ENCODE measurements around the gene SOX9.

SOX9 gene

DNA sequence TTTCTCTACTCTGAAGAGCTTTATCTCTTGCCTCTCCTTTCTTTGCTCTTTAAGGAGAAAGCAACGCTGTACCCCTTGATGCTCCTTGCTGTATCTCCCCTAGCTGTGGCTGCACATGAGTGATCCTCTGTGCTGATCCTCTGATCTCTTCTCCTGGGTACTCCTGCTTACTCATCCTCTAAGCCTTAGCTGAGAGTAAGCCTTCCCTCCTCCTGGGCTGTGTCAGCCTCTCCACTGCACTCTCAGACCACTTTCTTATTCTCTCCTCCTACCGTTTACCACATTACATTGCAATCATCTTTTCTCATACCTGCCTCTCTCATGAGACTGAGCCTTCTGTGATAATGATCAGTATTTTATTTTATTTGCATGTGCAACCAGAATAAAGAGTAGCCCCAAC is 25.1 kb downstream of the SOX9 start:
- H3K27ac ChIP-seq (ENCODE audit: low read depth, low read length), result no peak overlapping the region
- no peak overlapping the region for H3K4me3 ChIP-seq (ENCODE audit: low read length)
- H3K4me1 ChIP-seq (ENCODE audit: insufficient read depth, low read length), result peaks cover 8% of the 10 kb centered on the region
- H3K9me3 ChIP-seq (ENCODE audit: insufficient read depth, low read depth, low read length), result no peaks in the 10 kb centered on the region
- no peaks in the 10 kb centered on the region for H3K27me3 ChIP-seq (ENCODE audit: insufficient read depth, low read length)
- no peaks in the 10 kb centered on the region for H3K36me3 ChIP-seq (ENCODE audit: insufficient read depth, low read length)
- 85% methylated on average over 2 of the region's 2 CpGs for WGBS
- H3K9ac ChIP-seq (ENCODE audit: low read depth, low read length), result no peak overlapping the region

DNA sequence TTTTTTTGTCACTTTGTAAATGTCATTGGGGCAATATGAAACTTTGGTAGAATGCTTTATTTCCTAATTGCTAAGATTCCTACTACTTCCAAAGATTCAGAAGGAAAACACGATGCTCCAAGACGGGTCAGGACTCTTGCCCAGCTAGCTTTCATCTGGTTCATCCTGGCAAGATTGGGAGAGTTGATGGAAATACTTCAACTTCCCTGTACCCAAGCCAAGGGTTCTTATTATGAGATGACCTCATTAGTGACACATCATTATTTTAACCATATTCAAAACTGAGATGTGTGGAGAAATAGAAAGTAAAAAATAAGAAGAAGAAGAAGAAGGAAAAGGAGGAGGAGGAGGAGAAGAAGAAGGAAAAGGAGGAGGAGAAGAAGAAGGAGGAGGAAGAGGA is 25.6 kb downstream of the SOX9 start:
- H3K9me3 ChIP-seq (ENCODE audit: insufficient read depth, low read depth, low read length), result no peaks in the 10 kb centered on the region
- no peaks in the 10 kb centered on the region for H3K36me3 ChIP-seq (ENCODE audit: insufficient read depth, low read length)
- peaks cover 11% of the 10 kb centered on the region for H3K4me1 ChIP-seq (ENCODE audit: insufficient read depth, low read length)
- no peak overlapping the region for H3K27ac ChIP-seq (ENCODE audit: low read depth, low read length)
- WGBS, result 95% methylated on average over 2 of the region's 2 CpGs
- H3K27me3 ChIP-seq (ENCODE audit: insufficient read depth, low read length), result no peaks in the 10 kb centered on the region
- H3K9ac ChIP-seq (ENCODE audit: low read depth, low read length), result no peak overlapping the region
- H3K4me3 ChIP-seq (ENCODE audit: low read length), result no peak overlapping the region

DNA sequence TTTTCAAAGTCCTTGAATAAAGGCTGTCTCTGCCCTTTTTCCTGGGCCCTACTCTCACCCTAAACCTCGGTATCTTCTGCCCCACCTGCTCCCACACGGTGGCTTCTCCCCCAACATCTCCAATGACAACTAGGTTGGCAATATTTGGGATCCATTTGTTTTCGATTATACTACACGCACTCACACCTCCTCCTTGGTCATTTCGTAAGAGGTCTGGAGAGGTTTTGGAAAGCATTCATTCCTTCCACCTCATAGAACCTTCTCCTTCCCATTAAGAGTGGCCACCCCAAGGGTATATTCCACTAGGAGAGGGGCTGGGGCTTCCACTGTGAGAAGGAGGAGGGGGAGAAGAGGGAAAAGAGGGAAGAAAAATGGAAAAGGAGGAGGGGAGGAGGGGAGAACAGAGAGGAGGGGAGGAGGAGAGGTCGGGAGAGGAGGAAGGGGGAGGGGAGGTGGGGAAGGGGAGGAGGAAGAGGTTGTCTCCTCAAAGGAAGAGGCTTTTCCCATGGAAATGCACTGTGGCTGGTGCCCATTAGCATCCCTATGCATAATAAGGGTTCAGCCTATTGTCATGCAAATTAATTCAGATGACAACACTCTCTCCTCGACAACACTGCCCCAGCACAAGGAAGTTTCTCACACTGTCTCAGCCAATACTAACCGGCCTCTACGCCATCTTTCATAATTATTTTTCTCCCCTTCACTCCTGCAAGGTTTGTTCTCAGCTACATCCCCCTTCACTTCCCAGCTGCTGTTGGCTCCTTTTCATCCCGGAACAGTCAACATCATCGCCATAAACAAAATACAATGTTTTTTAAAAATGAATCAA is 30.0 kb downstream of the SOX9 start:
- H3K27ac ChIP-seq (ENCODE audit: low read depth, low read length), result peak overlapping the region; percentile 93
- peak overlapping the region; percentile 62 for H3K9ac ChIP-seq (ENCODE audit: low read depth, low read length)
- no peaks in the 10 kb centered on the region for H3K36me3 ChIP-seq (ENCODE audit: insufficient read depth, low read length)
- peaks cover 31% of the 10 kb centered on the region for H3K4me1 ChIP-seq (ENCODE audit: insufficient read depth, low read length)
- H3K4me3 ChIP-seq (ENCODE audit: low read length), result peak overlapping the region; percentile 33
- H3K9me3 ChIP-seq (ENCODE audit: insufficient read depth, low read depth, low read length), result no peaks in the 10 kb centered on the region
- no peaks in the 10 kb centered on the region for H3K27me3 ChIP-seq (ENCODE audit: insufficient read depth, low read length)
- 42% methylated on average over 11 of the region's 11 CpGs for WGBS

DNA sequence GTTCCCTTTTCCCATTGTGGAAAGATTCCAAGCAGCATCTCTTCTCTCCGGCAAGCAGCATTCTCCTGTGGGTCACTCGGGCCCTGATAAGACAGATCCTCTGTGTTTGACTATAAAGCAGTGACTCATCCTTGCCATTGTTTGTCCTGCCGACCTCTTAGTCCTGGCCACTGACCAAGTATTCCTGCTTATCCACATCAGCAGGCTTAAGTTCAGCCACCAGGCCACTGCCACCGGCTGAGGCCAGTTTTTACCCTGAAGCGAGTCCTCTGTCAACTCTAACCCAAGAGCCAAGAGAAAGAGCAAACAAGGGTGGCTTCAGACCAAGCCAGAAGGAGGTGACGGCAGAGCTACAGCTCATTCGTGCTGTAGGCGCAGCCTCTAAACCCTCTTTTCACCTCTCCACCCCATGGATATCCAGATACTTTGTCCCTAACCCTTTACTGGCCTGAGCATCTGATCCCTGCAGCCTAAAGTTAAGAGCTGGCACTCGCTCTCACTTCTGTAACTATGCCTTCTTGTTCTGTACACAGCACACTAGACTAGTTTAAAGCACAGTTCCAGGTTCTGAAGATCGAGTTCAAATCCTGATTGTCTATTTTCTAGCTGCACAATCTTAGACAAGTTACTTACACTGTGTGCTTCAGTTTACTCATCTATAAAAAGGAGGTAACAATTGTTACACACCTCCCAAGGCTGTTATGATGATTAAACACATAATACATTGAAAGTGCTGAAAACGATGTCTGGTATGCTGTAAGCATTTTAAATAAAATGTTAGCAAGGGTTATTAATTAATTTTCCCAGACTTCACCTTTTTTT is 31.0 kb downstream of the SOX9 start:
- peak overlapping the region; percentile 62 for H3K9ac ChIP-seq (ENCODE audit: low read depth, low read length)
- H3K27me3 ChIP-seq (ENCODE audit: insufficient read depth, low read length), result no peaks in the 10 kb centered on the region
- H3K9me3 ChIP-seq (ENCODE audit: insufficient read depth, low read depth, low read length), result no peaks in the 10 kb centered on the region
- peak overlapping the region; percentile 33 for H3K4me3 ChIP-seq (ENCODE audit: low read length)
- peak overlapping the region; percentile 93 for H3K27ac ChIP-seq (ENCODE audit: low read depth, low read length)
- peaks cover 31% of the 10 kb centered on the region for H3K4me1 ChIP-seq (ENCODE audit: insufficient read depth, low read length)
- no peaks in the 10 kb centered on the region for H3K36me3 ChIP-seq (ENCODE audit: insufficient read depth, low read length)
- 42% methylated on average over 10 of the region's 11 CpGs for WGBS

DNA sequence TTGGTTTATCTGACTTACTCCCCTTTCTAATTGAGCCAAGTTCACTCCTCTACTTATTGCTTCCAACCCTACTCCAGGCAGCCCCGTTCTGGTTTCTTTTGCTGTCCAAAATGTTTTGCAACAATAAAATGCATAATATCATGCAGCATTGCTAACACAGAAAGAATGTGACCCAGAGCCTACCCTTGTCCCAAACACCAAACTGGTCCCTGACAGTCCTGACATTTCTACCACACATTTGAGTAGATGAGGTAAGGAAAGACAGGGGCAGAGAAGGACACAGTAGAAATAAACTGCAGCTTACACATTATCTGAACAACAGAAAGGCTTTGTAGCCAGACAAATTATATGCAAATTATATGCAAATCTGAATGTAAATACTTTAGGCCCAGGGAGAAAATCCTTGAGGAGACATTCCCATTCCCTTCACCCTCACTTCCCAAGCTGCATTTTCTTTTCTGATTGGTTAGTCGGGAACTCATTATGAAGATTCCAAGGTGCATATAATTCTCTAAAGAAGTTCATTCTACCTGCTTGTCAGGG is 31.6 kb downstream of the SOX9 start:
- H3K9me3 ChIP-seq (ENCODE audit: insufficient read depth, low read depth, low read length), result no peaks in the 10 kb centered on the region
- WGBS, result 89% methylated on average over 2 of the region's 2 CpGs
- no peaks in the 10 kb centered on the region for H3K36me3 ChIP-seq (ENCODE audit: insufficient read depth, low read length)
- no peaks in the 10 kb centered on the region for H3K27me3 ChIP-seq (ENCODE audit: insufficient read depth, low read length)
- no peak overlapping the region for H3K4me3 ChIP-seq (ENCODE audit: low read length)
- H3K9ac ChIP-seq (ENCODE audit: low read depth, low read length), result no peak overlapping the region
- no peak overlapping the region for H3K27ac ChIP-seq (ENCODE audit: low read depth, low read length)
- peaks cover 31% of the 10 kb centered on the region for H3K4me1 ChIP-seq (ENCODE audit: insufficient read depth, low read length)

DNA sequence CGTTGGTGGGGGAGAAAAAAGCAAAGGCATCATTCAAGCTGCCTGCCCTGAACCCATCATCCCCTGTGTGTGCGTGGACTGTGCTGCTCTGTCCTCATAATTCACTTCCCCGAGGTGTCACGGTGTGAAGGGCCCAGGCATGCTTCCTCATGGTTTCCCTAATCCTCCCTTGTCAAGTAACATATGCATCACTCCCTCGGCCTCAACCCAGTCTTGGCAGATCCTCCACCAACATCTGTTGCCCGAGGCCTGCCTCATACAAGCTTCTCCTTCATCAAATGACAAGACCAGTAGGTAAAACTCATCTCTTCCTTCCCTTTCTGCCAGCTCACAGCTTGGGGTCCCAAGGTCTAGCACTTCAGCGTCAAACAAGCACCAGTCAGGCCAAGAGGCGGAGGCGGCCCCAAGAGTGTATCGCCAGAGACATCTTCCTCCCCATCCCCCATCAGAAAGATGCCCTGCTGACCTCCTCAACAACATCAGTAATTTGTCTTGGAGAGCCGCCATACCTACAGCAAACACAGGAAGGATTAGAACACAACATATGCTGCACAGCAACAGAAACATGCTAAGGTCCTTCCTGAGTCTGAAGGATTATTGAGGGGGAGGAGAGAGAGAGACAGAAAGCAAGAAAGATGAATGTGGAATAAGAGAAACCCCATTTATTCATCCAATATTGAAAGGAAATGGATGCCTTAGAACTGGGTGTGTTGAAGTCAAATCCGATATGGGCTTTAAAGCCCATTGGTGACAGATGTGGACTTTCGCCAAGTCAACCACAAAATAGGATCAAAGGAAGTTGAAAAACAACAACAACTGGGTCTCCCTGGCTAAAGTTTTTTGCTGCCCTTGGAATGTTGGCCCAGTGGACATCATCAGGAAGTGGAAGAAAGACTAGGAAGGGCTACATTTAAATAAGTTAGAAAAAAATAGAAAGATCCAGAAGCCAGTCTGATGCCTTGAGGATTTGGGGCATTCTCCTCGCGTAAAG is 38.4 kb downstream of the SOX9 start:
- Histone ChIP-seq H3K9me3 (ENCODE audit: insufficient read depth, low read depth, low read length) (no peaks in the 10 kb centered on the region), H3K9ac (ENCODE audit: low read depth, low read length) (no peak overlapping the region), H3K36me3 (ENCODE audit: insufficient read depth, low read length) (no peaks in the 10 kb centered on the region), H3K27ac (ENCODE audit: low read depth, low read length) (no peak overlapping the region), H3K27me3 (ENCODE audit: insufficient read depth, low read length) (no peaks in the 10 kb centered on the region), H3K4me3 (ENCODE audit: low read length) (no peak overlapping the region), H3K4me1 (ENCODE audit: insufficient read depth, low read length) (0 out of 2 replicates have a peak, but pooled peaks cover 2% of the 10 kb centered on the region)
- WGBS, result 88% methylated on average over 15 of the region's 15 CpGs

DNA sequence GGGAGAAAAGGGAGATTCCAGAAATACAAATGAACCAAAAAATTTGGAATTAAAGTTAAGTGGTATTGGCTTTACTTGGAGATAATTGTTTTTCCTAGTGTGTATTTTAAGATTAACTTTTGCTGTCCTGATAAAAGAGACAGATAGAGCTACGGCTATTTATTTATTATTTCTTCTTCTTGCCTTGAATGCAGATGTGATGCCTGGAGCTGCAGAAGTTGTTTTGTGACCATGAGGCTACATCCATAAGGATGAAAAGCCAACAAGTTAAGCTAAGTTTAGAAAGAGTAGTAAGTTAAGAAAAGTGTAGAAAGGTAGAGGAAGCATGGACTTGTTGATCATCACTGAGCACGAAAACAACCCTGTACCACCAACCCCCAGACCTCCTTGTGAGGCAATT is 41.7 kb downstream of the SOX9 start:
- Histone ChIP-seq H3K4me1 (ENCODE audit: insufficient read depth, low read length) (peaks cover 21% of the 10 kb centered on the region), H3K9me3 (ENCODE audit: insufficient read depth, low read depth, low read length) (no peaks in the 10 kb centered on the region), H3K27me3 (ENCODE audit: insufficient read depth, low read length) (no peaks in the 10 kb centered on the region), H3K9ac (ENCODE audit: low read depth, low read length) (no peak overlapping the region), H3K36me3 (ENCODE audit: insufficient read depth, low read length) (no peaks in the 10 kb centered on the region), H3K27ac (ENCODE audit: low read depth, low read length) (no peak overlapping the region), H3K4me3 (ENCODE audit: low read length) (no peak overlapping the region)
- 100% methylated on average over 1 of the region's 2 CpGs for WGBS

DNA sequence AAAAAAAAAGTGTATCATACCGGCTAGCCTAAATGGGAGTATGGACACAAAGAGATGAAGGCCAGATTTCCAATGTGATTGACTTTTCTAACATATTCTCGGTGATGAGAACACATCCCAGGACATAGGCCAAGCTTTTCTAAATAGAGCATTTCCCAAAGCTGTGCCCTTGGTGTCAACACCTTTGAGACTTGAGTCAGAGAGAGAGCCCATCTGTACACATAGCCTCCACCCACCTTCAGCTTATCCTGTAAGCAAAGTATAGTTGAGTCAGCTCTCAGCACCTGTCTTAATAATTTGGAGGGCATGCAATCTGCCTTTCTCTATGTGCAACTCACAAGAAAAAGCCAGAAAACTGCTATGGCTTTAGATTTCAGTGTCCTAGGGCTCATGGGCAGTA is 42.7 kb downstream of the SOX9 start:
- Histone ChIP-seq H3K27me3 (ENCODE audit: insufficient read depth, low read length) (no peaks in the 10 kb centered on the region), H3K9me3 (ENCODE audit: insufficient read depth, low read depth, low read length) (no peaks in the 10 kb centered on the region), H3K4me3 (ENCODE audit: low read length) (no peak overlapping the region), H3K9ac (ENCODE audit: low read depth, low read length) (no peak overlapping the region), H3K4me1 (ENCODE audit: insufficient read depth, low read length) (peaks cover 21% of the 10 kb centered on the region), H3K27ac (ENCODE audit: low read depth, low read length) (no peak overlapping the region), H3K36me3 (ENCODE audit: insufficient read depth, low read length) (no peaks in the 10 kb centered on the region)
- 94% methylated on average over 2 of the region's 2 CpGs for WGBS

DNA sequence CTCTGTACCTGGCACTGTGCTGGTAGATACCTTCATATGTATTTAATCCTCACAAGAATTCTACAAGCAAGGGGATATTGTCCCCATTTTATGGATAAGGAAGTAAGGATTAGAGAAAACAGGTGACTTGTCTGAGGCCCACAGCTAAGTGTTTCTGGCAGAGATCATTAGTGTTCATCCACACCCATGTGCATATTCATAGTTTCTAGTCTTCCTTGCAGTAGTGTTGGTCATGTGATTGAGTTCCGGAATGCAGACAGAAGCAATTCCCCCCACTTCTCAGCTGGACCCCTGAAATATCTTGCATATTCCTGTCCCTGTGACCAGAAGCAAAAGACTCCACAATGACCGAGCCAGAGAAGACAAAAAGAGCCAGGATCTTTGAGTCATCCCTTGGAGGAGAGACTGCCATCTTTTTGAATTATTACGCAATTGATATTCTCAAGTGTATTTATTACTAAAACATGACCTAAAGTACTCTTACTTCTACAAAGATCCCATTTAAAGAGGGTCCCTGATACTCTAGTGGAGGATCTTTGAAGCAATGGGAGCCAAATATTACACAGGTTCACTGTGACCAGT is 43.4 kb downstream of the SOX9 start:
- H3K27me3 ChIP-seq (ENCODE audit: insufficient read depth, low read length), result no peaks in the 10 kb centered on the region
- peaks cover 21% of the 10 kb centered on the region for H3K4me1 ChIP-seq (ENCODE audit: insufficient read depth, low read length)
- H3K4me3 ChIP-seq (ENCODE audit: low read length), result no peak overlapping the region
- H3K36me3 ChIP-seq (ENCODE audit: insufficient read depth, low read length), result no peaks in the 10 kb centered on the region
- 97% methylated on average over 3 of the region's 3 CpGs for WGBS
- H3K27ac ChIP-seq (ENCODE audit: low read depth, low read length), result no peak overlapping the region; the same call in 1 of the 2 replicates
- H3K9ac ChIP-seq (ENCODE audit: low read depth, low read length), result no peak overlapping the region
- no peaks in the 10 kb centered on the region for H3K9me3 ChIP-seq (ENCODE audit: insufficient read depth, low read depth, low read length)

DNA sequence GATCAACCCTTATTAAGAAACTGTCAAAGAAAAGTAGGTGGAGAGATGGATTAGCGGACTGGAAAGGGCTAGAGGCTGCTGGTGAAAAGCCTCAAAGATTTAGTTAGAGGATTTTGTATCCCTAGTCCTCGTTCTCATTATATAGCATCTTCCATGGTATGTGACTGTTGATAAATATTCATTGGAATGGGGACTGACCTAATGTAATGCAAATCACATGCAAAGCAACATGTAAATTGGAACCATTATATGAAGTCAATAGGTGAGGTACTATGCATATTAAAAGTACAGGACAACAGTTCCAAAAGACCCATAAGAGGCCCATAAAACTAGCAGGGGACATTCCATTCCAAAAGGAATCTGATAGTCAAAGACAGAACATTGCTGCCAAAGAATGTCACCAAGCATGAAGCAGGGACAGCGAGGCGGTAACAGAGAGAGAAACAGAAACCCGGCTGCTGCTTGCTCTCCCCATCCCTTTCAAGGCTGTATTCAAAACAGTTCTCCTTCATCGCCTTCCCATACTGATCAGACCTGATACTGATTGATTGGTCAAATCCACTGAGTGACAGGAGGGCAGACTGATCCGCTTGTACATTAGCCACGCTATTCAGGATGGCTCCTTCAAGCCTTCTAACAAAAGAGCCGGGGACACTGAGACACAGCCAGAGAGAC is 44.5 kb downstream of the SOX9 start:
- peaks cover 21% of the 10 kb centered on the region for H3K4me1 ChIP-seq (ENCODE audit: insufficient read depth, low read length)
- no peaks in the 10 kb centered on the region for H3K9me3 ChIP-seq (ENCODE audit: insufficient read depth, low read depth, low read length)
- no peak overlapping the region for H3K4me3 ChIP-seq (ENCODE audit: low read length)
- H3K9ac ChIP-seq (ENCODE audit: low read depth, low read length), result no peak overlapping the region
- no peaks in the 10 kb centered on the region for H3K27me3 ChIP-seq (ENCODE audit: insufficient read depth, low read length)
- no peaks in the 10 kb centered on the region for H3K36me3 ChIP-seq (ENCODE audit: insufficient read depth, low read length)
- H3K27ac ChIP-seq (ENCODE audit: low read depth, low read length), result peak overlapping the region; percentile 54
- 61% methylated on average over 9 of the region's 9 CpGs for WGBS
